Fibroblast of the conjunctiva (primary cell): Measurements from ENCODE around the gene TXNDC2.
"Not testable (repeated sequence)": the region's sequence is repeated elsewhere in the genome, so short reads cannot be mapped to it uniquely, and the experiment has no call there.

Source experiments
- DNase-seq: peaks from one replicate; pipeline ENCODE4 v3.0.0-alpha.2; 2010; ENCODE audit warnings: low read depth

The TXNDC2 gene

DNA sequence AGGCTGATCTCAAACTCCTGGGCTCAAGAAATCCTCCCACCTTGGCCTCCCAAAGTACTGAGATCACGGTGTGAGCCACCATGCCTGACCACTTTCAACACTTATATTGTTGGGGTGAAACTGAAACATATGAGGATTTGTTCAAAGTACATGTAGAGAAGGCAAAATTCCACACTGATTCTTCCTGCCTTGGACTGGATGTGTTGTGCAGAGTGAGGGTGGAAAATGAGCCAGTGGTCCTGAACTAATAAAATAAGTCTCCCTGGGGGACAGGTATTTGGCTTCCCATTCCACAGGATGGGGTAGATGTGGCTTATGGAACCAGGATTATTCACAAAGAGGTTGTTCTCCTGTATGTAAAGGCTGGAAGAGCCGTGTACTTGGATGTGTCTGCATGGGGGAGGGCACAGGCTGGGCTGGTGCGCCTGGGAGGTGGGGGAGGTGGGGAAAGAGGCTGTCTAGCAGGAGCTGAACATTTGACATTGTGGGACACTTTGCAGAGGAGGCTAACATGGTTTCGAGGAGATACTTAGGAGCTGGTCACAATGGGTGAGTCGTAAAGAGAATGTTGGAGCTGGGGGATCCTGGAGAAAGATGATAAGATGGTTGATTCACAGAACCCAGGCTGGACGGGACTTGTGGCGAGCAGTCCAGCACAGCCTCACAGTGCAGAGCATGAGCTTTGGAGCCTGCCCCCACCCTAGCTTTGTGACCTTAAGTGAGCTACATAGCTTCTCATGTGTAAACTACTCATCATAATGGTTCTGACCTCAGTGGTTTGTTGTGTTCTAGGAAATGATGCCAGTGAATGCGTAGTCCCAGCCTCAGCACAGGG lies at the start of gene TXNDC2:
Gene TXNDC2, plus strand, starts transcription at position 804 of the 835 bp plus-strand sequence. CDS start 708 bp downstream, outside the sequence.
- no peak for DNase-seq

GRCh38 chr18:9838144-9838877 lies 47.5 kb upstream of the TXNDC2 start:
- DNase-seq: no peak

GRCh38 chr18:9839211-9839610 lies 46.6 kb upstream of the TXNDC2 start:
- no peak for DNase-seq

- no peak for DNase-seq
Observed at GRCh38 chr18:9839853-9840252, 45.9 kb upstream of the TXNDC2 start.

- no peak for DNase-seq
Observed at GRCh38 chr18:9841752-9842151, 44.0 kb upstream of the TXNDC2 start.

GRCh38 chr18:9842448-9842847 lies 43.3 kb upstream of the TXNDC2 start:
- no peak for DNase-seq

DNA sequence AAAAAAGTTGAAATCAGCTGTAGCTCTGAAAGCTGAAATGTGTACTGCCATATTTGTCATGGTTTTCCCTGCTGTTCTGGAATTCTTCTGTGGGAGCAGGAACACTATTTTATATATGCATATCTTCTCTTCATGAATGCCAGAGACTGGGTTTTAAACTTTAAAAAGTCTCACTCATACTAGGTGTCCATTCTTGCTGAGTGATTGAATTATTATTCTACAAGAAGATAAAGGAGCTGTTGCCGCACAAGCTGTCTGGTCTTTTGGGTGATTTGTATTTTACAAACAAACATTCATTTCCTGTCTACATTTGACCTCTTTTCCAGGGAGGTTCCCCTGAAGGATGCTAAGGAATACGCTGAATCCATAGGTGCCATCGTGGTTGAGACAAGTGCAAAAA lies 40.5 kb upstream of the TXNDC2 start:
- DNase-seq: no peak

DNA sequence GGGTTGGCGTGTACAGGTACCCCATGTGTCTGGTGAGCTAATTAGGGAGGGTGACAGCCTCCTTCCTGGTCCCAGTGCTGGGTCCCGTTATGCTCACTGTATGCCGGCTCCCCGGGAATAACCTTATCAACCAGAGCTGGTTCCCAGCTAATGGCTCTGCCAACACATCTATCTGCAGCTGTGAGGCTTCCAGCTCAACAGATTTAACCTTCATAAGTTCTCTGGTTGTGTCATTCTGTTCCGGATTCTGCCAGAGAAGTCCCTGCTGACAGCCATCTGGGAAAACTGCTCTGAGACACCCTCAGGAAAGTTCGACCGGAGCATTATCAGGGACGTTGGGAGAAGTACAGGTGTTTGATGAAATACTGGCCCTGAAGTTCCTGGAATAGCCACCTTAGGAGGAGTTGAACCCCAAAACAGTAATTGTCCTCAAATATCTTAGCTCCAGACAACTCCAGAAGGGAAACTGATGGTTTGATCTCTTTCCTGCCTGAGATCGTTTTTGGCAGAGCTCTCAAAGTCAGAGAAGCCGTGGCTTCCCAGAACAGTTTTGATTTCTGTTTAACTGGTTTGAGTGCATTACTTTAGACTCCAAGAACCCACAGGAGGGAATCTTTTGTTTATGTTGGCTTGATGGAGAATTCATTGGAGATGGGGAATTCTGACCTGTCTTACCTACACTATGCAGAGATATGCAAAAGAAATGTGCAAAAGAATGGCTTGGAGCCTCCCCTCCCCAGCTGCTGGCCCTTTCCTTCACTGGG lies 39.4 kb upstream of the TXNDC2 start:
- DNase-seq: no peak

DNA sequence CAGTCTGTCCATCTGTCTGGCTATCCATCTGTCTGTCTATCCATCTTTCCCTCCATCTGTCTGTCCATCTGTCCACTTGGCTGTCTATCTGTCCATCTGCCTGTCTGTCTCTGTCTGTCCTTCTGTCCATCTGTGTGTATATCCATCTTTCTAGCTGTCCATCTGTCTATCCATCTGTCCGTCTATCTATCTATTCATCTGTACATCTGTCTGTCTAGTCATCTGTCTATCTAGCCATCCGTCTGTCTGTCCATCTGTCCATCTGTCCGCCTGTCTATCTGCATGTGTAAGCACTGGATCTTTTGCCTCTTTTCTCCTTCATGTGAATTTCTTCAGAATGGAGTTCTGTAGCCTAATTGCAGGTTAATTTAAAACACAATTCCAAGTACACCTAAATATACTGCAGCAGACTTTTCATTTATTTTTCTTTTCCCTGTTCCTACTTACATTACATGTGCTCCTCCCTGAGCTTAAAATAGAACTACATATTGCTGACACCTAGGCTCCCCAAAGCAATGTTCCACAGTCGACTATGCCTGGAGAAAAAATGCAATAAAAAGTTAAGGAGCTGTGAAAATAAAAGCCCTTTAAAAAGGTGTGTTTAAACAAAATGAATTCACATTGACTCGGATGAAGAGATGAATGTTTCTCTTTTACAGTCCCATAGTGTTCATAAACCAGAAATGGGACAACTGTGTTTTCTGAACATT lies 37.4 kb upstream of the TXNDC2 start:
- DNase-seq: no peak

DNA sequence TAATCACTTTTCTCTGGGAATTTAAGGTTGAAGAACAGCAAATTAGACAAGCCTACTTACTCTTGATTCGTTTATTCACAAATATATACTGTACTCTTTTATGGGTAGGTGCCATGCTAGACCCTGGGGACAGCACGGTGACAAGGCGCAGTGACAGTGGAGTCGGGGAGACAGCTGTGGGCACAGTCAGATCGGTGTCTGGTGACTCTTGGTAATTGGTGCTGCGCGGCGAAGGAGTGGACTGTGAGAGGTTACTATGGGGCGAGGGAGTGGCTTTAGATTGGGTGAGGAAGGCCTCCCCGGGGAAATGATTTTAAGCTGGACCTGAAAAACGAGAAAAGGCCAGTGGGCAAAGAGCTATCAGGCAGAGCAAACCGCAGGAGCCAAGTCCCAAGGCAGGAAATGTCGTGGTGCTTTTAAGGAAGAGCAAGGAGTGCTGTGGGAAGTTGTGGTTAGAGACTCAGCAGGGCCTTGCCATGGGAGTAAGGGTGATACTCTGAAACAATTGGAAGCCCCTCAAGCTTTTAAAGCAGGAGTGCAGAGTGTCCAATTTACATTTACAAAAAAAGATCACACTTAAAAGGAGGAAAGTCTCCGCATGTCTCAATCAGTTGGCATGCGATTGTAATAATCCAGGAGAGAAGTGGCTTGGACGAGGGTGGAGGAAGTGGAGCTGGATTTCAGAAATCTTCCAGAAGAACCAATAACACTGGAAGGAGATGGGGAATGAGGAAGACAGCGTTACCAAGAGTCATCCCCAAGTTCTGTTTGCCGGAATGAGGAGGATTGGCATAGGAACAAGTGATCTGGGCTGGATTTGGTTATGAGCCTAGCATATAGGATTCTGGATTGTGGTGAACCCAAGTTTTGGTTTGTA lies 36.1 kb upstream of the TXNDC2 start:
- DNase-seq: no peak

DNA sequence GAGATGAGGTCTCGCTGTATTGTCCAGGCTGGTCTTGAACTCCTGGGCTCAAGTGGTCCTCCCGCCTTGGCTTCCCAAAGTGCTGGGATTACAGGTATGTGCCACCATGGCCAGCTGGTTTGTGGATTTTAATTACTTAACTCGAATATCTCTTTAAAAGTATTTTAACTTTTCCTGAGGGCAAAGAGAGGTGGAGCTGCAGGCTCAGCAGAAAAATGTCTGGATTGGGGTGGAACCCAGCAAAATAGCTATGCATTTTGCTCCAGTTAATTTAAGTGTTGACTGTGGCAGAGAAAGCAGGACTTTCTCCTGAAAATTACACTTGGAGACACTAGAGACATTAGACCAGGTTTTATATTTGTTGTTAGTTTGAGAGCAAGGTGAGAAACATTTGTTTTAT lies 35.5 kb upstream of the TXNDC2 start:
- DNase-seq: no peak

GRCh38 chr18:9851511-9851910 lies 34.3 kb upstream of the TXNDC2 start:
- DNase-seq: no peak

DNA sequence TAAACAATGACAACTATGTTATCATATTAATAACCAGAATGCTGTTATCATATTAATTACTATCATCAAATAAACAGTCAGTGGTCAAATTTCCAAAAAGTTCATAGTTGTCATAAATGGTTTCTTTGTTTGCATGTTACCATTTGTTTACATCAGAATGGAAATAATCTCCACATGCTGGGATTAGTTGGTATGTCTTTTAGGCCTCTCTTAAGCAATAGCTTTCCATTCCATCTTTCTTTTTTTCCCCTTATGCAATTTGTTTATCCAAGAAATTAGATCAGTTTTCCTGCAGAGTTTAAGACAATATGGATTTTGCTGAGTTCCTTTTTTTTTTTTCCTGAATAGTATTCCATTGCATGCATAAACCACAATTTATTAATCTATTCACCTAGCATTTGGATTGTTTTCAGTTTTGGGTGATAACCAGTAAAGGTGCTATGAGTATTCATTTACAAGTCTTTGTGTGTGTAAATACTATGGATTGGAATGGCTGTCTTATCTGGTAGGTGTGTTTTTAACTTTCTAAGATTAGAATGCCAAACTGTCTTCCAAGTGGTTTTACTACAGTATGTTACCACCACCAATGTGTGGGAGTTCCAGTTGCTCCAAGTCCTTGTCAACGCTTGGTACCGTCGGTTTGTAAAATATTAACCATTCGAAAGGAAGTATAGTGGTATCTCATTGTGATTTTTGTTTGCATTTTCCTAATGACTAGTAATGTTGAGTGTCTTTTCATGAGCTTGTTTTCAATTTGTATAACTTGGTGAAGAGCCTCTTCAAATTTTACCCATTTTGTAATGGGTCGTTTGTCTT lies 33.3 kb upstream of the TXNDC2 start:
- DNase-seq: no peak

DNA sequence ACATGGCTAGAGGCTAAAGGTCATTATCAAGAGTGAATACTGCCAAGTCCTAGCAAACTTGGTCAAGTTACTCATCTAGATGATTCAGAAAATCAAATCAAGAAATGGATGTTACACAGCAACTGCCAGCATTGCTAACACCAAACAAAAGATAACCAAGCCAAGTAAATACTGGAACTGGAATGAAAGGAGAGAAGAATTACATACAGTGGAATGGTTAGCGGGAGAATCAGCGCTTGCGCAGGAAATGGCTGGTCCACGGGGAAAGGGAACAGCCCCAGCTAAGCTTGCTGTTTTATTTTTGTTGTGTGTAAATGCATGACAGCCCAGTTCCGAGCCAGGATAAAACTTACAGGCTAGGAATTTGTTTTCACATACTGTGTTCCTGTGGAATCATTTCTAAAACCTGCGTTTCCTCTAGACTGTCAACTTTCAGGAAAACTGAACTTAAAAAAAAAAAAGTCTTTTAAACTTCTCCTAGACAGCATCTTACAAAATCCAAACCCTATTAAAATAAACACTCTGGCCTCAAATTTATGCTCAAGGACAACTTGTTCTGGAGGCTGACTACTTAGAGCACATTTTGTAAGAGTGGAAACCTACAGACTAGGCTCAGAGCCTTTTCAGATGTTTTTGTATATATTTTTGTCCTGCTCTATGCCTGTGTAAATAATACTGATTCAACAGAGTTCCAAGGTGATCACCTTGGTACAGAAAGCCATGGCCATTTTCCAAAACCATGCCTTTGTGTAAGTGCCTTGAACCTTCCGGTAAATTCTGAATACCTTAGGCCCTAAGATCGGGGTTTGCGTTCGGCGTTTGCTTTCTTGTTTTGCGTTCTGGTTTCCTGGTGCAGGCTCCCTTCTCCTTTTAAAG lies 30.7 kb upstream of the TXNDC2 start:
- DNase-seq: peak; percentile 34

GRCh38 chr18:9855681-9856080 lies 30.1 kb upstream of the TXNDC2 start:
- DNase-seq: no peak

DNA sequence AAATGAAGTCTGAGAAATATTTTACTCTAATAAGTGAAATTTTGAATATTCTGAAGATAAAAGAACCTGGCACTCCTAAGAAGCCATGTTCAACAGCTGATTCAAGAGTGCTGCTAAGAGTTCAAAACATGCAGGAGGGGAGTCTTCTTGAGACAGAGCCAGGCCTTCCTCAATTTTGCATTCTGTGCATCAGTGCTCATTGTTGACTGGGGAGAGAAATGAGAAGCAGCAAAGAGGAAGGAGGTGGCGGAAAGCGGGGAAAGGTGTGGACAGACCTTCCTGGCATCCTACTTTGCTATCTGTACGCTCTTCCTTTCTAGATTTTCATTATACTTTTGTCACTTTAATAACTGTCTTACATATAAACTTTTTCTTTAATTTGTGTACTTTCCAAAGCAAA lies 29.7 kb upstream of the TXNDC2 start:
- DNase-seq: no peak

- not testable (repeated sequence) for DNase-seq
Observed at GRCh38 chr18:9857479-9857998, 28.2 kb upstream of the TXNDC2 start.

DNA sequence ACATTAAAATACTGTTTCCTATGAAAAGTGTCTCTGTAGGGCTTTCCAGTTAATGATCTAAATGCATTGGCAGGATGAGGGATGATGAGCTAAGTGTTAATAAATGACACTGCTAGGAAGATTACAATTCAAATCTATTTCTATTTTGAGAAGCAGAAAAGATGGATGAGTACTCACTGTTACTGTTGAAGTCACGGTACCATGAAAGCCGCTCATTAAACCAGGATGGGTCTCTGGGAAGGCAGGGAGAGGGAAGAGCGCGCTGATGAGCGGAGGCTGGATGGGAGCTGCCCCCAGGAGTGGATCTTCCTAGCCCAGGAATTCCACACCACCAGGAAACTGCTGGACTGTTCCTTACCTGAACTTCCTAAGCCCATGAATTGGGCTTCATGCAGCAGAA lies 27.1 kb upstream of the TXNDC2 start:
- DNase-seq: no peak

GRCh38 chr18:9859232-9859631 lies 26.5 kb upstream of the TXNDC2 start:
- DNase-seq: no peak
